Panc1 (cell line): ENCODE data around the gene MBLAC2. TPM values are rescaled to one million over a fixed set of nuclear protein-coding genes. Genes with fewer than 3 reads are reported as not detected.

Source experiments
- ATAC-seq: fragments of 200-7000 bp; cut with Tn5 transposase; 2 replicates; pipeline ENCODE4 v1.9.1; 2020; ENCODE audit warnings: mild to moderate bottlenecking, moderate library complexity
- BruUV-seq: library from RNA; stranded (reverse); fragments of 400-500 nt; replicated peaks from 2 replicates; lab custom pipeline; 2021; lab: Mats Ljungman, UMichigan
- CTCF ChIA-PET: fragments of 300-600 bp; sonication (Branson Sonifier 250); formaldehyde crosslinking; loops from one replicate; lab custom pipeline; 2022; ENCODE audit warnings: antibody characterized with exemption; lab: Charles Lee
- POLR2A ChIA-PET: fragments of 300-600 bp; sonication (Branson Sonifier 250); formaldehyde crosslinking; loops from one replicate; lab custom pipeline; 2022; ENCODE audit warnings: antibody characterized with exemption; lab: Charles Lee
- DNase-seq: peaks from one replicate; pipeline ENCODE4 v3.0.0-alpha.2; 2010; ENCODE audit warnings: low read depth, low spot score
- H3K27ac ChIP-seq: 2 replicates; pipeline ENCODE4 v1.5.1; 2011; ENCODE audit warnings: mild to moderate bottlenecking, low read length, inconsistent platforms
- H3K27me3 ChIP-seq: fragments of 200-500 bp; sonication (Bioruptor generic); 2 replicates; pipeline ENCODE4 v1.6.0; 2014; ENCODE audit warnings: low read length, inconsistent platforms; ENCODE audit not compliant: control insufficient read depth, insufficient read depth
- H3K36me3 ChIP-seq: fragments of 200-500 bp; sonication (Bioruptor generic); 2 replicates; pipeline ENCODE4 v1.5.1; 2014; ENCODE audit warnings: inconsistent platforms, mild to moderate bottlenecking, low read length, moderate library complexity; ENCODE audit not compliant: control insufficient read depth, insufficient read depth
- H3K4me1 ChIP-seq: 2 replicates; pipeline ENCODE4 v1.5.1; 2011; ENCODE audit warnings: inconsistent platforms, mild to moderate bottlenecking, low read length, moderate library complexity; ENCODE audit not compliant: control insufficient read depth, insufficient read depth
- H3K4me3 ChIP-seq, 2 experiments: 2 replicates each; pipeline ENCODE4 v1.5.1; 2011 to 2012; ENCODE audit warnings: low read depth in 2 of 2, low read length in 2 of 2, mild to moderate bottlenecking in 2 of 2, inconsistent platforms in 1 of 2, moderate library complexity in 1 of 2
- H3K9me3 ChIP-seq: fragments of 200-500 bp; sonication (Bioruptor generic); 2 replicates; pipeline ENCODE4 v1.5.1; 2014; ENCODE audit warnings: low read depth, mild to moderate bottlenecking, inconsistent platforms, low read length, moderate library complexity; ENCODE audit not compliant: control insufficient read depth, insufficient read depth
- CTCF ChIP-seq: fragments of 450-650 bp; IDR thresholded peaks from 2 replicates; pipeline ENCODE4 v1.5.1; 2017; ENCODE audit warnings: mild to moderate bottlenecking
- POLR2AphosphoS5 ChIP-seq: IDR thresholded peaks from 2 replicates; pipeline ENCODE4 v1.6.1; 2012; ENCODE audit warnings: mild to moderate bottlenecking, low read depth, low read length, moderate library complexity
- REST ChIP-seq, 2 experiments: IDR thresholded peaks; 2 replicates each; pipeline ENCODE4 v1.6.1; 2011 to 2012; ENCODE audit warnings: low read depth in 2 of 2, control low read depth in 1 of 2, low read length in 1 of 2, mild to moderate bottlenecking in 1 of 2, moderate library complexity in 1 of 2; ENCODE audit not compliant: insufficient read depth in 1 of 2
- SIN3A ChIP-seq: IDR thresholded peaks from 2 replicates; pipeline ENCODE4 v1.6.1; 2012; ENCODE audit warnings: low read depth, mild to moderate bottlenecking, low read length, moderate library complexity, borderline replicate concordance; ENCODE audit not compliant: insufficient read depth
- TCF7L2 ChIP-seq: IDR thresholded peaks from 2 replicates; pipeline ENCODE4 v1.6.1; 2011; ENCODE audit warnings: mild to moderate bottlenecking, low read depth, low read length, inconsistent platforms
- in situ Hi-C: cut with HindIII; loops from 2 replicates; pipeline ENCODE4 v1.10.0; 2016; ENCODE audit warnings: low sequenced_read_pairs, low pct_unique_long_range_greater_than_20kb
- intact Hi-C: fragments of 100-400 bp; cut with micrococcal nuclease; formaldehyde crosslinking; loops from one replicate; pipeline ENCODE4 v1.10.0; 2022; ENCODE audit not compliant: unreplicated experiment
- total RNA-seq: library from RNA; stranded (reverse); gene quantifications from one replicate; pipeline ENCODE4 v1.2.1, GENCODE V29; 2021; ENCODE audit not compliant: unreplicated experiment

MBLAC2 gene
- total RNA-seq, 1 experiment from 2014 or later = 5.9 TPM

GRCh38 chr5:90503596-90503995, 29.0 kb upstream of the MBLAC2 start:
- DNase-seq = no peak
- H3K4me1 ChIP-seq = no peaks in the 10 kb centered on the region
- no peak overlapping the region for H3K4me3 ChIP-seq
- POLR2A ChIA-PET = no interaction called here
- H3K36me3 ChIP-seq = peaks cover 2% of the 10 kb centered on the region; the same call in 1 of the 2 replicates
- no peak for ATAC-seq
- in situ Hi-C loops = no loop called here
- TF ChIP-seq SIN3A = no peak
- TF ChIP-seq POLR2AphosphoS5 = no peak
- TF ChIP-seq REST (IDR thresholded peaks at IDR 0.05; ENCODE audit: insufficient read depth in 1 of 2, low read depth in 2 of 2, low read length in 1 of 2) = no peak
- no peak for TF ChIP-seq CTCF
- no peak for TF ChIP-seq TCF7L2
- H3K27me3 ChIP-seq = no peaks in the 10 kb centered on the region
- intact Hi-C loops = no loop called here
- no peaks in the 10 kb centered on the region for H3K9me3 ChIP-seq
- CTCF ChIA-PET = no interaction called here
- no TSS peak for BruUV-seq
- no peak overlapping the region for H3K27ac ChIP-seq

- CTCF ChIA-PET = no interaction called here
- no peaks in the 10 kb centered on the region for H3K27me3 ChIP-seq
- TF ChIP-seq REST (IDR thresholded peaks at IDR 0.05; ENCODE audit: insufficient read depth in 1 of 2, low read depth in 2 of 2, low read length in 1 of 2) (no peak), POLR2AphosphoS5 (no peak), SIN3A (no peak), TCF7L2 (no peak), CTCF (no peak)
- H3K4me3 ChIP-seq = no peak overlapping the region
- in situ Hi-C loops (no loop called here), intact Hi-C loops (no loop called here)
- no peak overlapping the region for H3K27ac ChIP-seq
- no peaks in the 10 kb centered on the region for H3K4me1 ChIP-seq
- DNase-seq (no peak), ATAC-seq (no peak)
- no TSS peak for BruUV-seq
- peaks cover 2% of the 10 kb centered on the region for H3K36me3 ChIP-seq
- H3K9me3 ChIP-seq = 0 out of 2 replicates have a peak, but pooled peaks cover 2% of the 10 kb centered on the region
- POLR2A ChIA-PET = no interaction called here
Measured at GRCh38 chr5:90495146-90495545, 20.6 kb upstream of the MBLAC2 start.
